GM12874 (cell line): Measurements from ENCODE around the gene CAMK2N2.

ENCODE experiments used
- CTCF ChIP-seq: IDR thresholded peaks from 2 replicates; pipeline ENCODE4 v1.5.1; 2011; ENCODE audit warnings: low read depth, mild to moderate bottlenecking, control low read depth, low read length, moderate library complexity; ENCODE audit not compliant: insufficient read depth

CAMK2N2 gene

GRCh38 chr3:184237211-184237610, 24.1 kb downstream of the CAMK2N2 start:
- TF ChIP-seq CTCF: no peak

- no peak for TF ChIP-seq CTCF
Measured at GRCh38 chr3:184236636-184237035, 24.7 kb downstream of the CAMK2N2 start.

- no peak for TF ChIP-seq CTCF
Measured at GRCh38 chr3:184236033-184236410, 25.3 kb downstream of the CAMK2N2 start.

- no peak for TF ChIP-seq CTCF
Measured at GRCh38 chr3:184235381-184236032, 25.8 kb downstream of the CAMK2N2 start.

GRCh38 chr3:184234671-184235380, 26.5 kb downstream of the CAMK2N2 start:
- TF ChIP-seq CTCF: no peak

- no peak for TF ChIP-seq CTCF
Measured at GRCh38 chr3:184234224-184234623, 27.1 kb downstream of the CAMK2N2 start.

- TF ChIP-seq CTCF: no peak
Measured at GRCh38 chr3:184233127-184233843, 28.1 kb downstream of the CAMK2N2 start.
